Activated CD4-positive, CD25-positive, alpha-beta regulatory T cell (primary cell): ENCODE results near the gene EDEM3.
"Not testable (repeated sequence)": the region's sequence is repeated elsewhere in the genome, so short reads cannot be mapped to it uniquely, and the experiment has no call there.

ENCODE experiments used
- DNase-seq, 4 experiments: peaks; one replicate each; lab custom pipeline; 2025; lab: John Stamatoyannopoulos, UW

EDEM3 gene

DNA sequence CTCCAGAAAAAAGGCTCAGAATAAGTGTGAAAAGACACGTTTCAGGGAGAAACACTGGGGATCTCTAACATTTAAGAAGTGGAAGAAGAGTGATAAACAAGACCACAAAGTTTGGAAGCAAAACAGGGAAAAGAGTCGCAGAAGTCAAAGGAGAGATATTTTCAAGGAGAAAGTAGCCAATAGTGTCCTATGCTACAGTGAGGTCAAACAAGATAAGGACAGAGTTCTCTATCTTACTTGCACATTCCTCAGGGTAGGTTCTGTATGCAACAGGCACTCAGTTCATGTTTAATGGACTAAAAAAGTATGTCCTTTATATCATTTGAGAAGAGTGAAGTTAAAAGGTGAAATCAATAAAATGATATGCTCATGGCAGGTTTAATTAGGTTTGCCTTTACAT, 13.8 kb upstream of the EDEM3 start:
- DNase-seq: no peak

DNA sequence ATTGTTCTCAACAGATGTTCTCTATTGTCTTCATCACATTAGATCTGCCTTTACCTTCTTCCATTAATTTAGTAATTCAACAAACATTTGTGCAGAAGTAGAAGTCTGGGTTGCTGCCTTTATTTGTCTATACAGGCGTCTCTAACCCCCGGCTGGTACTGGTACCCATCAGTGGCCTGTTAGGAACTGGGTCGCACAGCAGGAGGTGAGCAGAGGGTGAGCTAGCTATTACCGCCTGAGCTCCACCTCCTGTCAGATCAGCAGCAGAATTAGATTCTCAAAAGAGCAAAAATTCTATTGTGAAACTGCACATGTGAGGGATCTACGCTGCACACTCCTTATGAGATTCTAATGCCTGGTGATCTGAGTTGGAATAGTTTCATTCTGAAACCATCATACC, 12.9 kb upstream of the EDEM3 start:
- DNase-seq: no peak

DNA sequence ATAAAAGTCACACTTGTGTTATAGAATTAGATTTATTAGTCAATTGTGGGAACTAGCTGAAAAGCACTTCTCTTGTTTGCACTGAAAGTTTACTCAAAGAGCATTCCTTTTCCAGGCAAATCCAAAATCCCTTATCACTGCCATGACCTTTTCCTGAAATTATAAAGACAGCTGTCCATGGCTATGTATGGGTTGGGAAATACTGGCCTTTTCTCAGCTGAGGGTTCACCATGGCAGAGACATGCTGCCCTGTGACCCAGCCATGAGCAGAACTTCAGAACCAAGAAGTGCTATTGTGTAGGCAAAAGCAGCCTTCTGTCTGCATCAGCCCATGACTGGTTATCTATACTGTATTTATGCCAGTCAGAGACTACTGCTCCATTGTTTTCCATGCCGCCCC, 9.8 kb upstream of the EDEM3 start:
- no peak for DNase-seq

DNA sequence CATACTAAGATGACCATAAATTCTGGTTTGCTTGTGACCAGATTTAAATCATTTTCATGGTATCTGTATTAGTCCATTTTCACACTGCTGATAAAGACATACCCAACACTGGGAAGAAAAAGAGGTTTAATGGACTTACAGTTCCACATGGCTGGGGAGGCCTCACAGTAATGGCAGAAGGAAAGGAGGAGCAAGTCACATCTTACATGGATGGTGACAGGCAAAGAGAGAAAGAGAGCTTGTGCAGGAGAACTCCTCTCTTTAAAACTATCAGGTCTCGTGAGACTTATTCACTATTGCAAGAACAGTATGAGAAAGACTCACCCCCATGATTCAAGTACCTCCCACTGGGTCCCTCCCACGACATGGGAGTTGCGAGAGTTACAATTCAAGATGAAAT, 8.9 kb upstream of the EDEM3 start:
- not testable (repeated sequence) for DNase-seq

DNA sequence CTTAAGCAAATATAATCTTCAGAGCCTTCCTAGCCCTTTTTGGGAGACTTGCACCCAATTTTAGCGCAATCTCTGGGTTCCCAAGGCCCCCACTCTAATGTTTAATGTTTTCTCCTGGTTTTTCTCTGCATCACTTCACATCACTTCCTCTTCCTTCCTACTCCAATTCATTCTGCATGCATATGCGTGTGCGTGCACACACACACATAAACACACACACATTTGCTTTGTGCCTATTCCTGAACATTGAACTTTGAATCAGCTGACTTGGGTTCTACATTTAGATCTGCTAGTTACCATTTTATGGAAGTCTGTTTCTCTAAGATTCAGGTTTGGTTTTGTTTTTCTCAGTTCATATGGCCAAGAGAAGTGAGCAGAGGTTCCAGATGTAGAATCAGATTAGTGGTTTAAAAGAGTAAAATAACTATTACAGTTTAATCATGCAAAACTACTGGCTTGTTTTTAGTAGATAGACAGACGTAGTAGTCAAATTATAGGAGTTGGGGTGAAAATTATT, 7.4 kb upstream of the EDEM3 start:
- no peak for DNase-seq

DNA sequence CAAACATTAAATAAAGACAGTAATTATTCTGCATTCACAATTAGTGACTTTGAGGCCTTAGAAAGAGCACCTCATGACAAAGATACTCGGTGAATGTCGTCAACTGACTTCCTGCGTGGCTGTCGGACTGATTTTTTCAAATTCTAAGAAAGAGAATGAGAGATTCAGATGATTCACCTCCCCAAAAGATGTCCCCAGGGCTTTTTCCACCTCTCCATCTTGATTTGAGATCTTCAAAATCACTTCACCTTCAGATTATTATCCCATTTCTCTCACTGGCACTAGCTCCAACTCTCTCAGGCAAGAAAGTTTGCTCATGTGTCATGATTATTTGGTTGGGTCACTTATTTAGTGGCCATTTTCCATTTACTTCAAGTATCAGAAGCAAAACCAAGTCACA, 5.0 kb upstream of the EDEM3 start:
- DNase-seq: no peak

DNA sequence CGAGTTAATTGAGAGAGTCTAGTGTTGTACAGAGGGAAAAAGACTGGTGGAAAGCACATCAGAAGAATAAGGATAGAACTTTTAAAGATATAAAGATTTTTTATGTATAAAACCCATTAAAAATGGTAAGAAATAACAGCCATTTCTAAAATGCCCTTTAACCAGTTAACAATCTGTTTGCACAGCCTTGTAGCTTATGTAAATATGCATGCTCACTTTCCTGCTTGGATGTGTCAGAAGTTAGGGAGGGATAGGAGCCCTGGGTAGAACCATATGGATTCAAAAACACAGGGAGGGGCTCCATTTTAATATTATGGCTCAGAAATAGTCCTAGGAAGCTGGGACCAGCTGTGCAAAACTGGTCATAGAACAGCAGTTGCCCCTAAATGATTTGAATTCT, 4.5 kb upstream of the EDEM3 start:
- DNase-seq: no peak

DNA sequence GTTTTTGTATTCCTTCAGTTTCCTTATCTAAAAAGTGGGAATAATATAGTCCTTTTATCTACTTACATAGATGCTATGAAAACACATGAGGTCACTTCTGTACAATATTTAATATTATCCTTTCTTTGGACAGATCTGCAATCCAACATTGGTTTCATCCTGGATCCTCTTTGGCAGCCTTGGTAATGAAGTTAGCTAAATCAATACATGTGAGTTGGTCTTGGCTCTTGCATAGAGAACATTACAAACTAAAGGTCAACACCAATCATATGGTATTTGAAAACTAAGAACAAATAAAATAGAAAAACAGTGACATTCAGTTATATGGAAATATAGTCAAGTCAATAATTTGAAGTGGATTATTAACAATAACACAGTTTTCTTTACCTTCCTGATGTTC, 3.2 kb upstream of the EDEM3 start:
- no peak for DNase-seq

DNA sequence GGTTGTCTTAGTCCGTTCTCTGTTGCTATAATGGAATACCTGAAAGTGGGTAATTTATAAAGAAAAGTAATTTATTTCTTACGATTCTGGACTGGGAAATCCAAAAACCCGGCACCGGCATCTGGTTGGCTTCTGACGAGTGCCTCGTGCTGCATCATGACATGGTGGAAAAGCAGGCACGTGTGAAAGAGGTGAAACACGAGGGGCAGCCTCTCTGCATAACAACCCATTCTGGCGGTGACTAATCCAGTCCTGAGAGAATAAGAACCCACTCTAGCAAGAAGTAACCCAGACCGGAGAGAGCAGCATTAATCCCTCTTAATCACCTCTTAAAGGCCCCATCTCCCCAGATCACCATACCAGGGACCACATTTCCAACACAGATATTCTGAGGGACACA, 2.7 kb upstream of the EDEM3 start:
- no peak for DNase-seq

DNA sequence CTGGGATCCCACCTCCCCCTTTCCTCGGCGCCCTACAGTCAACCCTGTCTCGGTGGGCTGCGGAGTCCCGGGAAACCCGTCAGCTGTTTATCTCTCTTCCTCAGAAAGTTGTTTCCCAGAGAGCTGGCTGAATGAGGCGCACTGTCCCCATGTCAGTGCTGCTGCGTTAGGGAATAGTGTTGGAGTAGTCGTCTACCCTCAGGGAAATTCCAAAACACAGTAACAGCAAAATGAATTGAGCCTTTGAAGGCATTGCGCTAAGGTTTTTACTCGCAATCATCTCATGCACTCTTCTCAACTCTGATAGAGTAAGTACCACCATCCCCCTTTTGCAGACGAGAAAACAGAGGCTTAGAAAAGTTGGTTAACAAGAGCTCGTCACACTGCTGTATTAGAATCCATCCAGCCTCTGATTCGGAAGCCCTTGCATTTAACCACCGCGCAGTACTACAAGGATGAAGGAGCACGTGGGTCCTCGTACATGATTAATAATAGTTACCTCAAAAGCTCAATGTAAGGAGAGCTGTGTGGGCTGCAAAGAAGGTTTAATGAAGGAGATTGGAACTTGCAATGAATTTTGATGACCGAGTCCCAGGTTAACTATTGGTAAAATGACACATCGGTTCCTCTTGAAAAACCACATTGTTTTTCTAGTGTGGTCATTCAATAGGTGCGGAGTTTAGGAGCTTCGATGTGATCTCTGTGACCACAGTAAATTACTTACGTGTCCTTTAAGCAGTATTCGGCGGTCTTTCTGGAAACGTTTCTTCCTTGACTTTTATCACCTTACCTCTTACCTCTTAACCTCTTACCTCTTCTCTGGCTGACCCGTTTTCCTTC, 788 bp upstream of the EDEM3 start:
- no peak for DNase-seq

DNA sequence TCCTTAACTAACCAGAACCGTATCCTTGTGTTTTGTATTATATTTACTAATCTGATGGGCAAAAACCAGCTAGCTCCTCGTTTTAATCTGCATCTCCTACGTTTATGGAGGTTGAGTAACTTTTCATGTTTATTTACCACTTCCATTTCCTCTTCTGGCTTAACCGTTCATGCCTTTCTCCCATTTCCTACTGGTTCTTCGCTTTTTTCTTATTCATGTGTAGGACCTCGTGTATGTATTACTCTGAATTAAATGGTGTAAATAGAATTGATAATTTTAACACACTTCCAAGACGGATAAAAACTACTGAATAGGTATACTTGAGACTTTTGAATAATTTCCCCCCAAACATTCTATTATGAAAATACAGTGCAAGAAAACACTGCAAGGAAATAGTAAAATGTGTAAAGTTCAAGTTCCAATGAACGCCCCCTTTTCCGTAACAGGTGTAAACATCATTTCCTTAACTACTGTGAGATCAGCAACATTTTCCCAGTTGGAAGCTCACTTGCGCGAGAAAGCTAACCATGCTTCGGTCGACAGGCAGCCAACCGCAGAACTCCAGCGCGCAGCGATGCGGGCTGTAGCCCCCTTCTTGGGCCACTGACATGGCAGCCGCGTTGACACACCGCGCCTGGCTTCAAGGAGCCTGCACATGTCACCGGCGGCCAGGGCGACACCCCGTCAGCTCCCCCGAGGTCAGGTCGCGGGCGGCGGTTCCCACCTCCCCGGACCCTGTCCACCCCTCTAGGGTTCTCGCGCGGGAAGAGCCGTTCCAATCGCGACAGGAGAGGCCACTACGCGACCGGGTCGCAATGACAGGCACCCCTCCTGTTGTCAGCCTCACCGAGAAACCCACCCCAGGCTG, 816 bp downstream of the EDEM3 start:
- peak in 3 of 4 experiments; percentile 15 to 39 (median 33) for DNase-seq

DNA sequence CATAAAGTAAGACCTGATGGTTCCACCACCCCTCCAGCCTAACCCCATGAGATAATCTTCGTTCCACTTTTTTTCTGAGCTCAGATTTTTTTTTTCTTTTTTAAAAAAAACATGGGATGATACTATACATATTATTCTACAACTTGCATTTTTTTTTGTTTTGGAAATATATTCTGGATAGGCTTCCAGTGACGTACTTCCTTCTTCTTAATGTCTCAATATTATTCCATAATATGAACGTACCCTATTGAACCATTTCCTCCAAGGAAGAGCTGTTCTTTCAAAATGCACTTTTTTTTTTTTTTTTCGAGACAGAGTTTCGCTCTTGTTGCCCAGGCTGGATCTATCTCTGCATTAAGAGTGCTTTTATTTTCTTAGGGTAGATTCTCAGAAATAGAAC, 1.5 kb downstream of the EDEM3 start:
- no peak for DNase-seq

DNA sequence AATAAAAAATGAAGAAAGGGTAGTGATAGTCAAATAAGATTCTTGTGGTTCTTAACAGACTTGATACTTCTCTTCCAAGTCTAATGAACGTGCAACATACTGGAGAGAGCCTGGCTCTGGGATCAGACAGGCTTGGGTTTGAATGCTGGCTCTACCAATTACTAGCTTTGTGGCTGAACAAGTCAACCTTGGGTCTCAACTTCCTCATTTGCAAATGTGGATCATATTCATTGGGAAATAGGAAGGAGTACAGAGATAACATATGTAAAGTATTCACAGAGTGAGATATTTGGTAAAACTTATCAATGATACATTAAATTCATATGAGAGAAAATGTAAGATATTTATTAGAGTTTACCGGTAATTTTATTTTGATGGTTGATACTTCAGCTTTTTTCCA, 2.0 kb downstream of the EDEM3 start:
- no peak for DNase-seq

DNA sequence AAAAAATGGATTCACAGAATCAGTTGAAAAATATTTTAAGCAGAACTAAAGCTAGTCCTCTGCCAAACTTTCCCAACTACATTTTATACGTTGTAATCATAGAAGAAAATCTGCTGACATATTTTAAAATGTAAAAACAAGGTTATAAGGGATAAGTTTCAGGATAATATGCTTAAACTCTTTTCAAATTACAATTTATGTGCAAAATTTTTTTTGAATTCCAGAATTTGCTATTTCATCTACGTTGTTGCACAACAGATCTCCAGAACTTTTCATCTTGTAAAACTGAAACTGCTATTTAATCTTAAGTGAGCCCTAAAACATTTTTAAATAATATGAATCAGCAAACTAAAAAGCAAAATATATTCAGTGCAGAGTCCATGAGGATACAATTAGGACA, 5.9 kb downstream of the EDEM3 start:
- no peak for DNase-seq

DNA sequence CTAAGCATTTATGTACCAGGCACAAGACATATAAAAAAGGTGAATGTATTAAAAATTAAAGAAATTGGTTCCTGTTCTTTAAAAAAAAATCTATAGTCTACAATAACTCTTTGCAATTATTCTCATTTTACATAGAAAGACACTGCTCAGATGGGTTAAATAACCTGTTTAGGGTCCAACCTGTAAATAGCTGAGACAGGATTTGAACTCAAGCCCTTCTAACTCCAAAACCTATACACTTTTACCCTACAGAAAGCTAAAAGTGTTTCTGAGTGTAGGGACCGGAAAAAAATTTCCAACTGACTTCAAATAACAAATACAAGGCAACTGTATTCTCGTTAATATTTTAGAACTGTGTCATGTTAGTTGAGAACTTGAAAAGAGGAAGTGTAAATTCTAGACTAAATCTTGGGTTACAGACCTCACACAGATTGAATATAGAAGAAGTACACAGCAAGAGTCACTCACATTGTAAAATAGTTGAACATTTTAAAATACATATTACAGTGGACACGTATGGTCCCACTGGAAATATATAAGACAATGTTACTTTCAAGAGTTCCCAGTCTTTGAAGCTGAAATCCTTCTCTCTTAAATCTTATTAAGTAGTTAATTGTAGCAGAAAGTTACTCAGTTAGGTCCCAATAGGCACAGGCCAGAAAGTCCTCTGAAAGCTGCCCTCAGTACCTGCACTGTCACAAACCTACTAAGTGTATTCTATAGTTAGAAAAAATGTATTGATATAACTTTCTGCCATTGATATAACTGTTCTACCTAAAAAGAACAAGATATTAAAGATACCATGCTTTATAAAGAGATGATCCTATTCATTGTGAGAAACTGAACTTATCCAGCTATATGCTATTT, 7.3 kb downstream of the EDEM3 start:
- DNase-seq: no peak

DNA sequence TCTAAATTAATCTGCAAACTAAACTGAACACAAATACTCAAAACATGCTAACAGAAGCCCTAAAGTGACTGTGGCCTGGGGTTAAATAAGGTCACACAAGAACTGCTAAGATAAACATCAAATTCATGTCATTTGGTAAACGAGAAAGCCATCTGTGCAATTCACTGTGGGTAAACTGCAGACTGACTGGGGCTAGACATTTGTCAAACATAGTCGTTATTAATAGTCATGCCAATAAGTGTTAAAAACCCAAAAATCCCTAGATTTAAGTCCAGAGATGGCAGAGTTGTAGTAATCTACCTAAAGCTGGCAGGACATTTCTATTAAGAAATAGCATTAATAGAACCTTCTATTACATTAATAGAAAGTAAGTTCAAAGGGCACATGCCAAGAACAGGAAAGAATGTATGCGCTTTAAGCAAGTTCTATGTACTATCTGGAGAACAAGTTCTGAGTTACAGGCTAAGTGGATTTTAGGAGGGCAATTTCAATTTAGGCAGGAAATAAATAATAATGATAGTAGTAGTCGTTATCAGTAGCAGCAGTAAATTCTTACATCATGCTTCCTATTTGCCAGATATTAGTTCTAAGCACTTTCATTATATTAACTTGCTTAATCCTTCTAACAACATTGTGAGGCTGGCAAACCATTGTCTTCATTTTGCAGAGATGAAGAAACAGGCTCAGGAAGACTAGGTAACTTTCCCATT, 8.6 kb downstream of the EDEM3 start:
- DNase-seq: no peak

DNA sequence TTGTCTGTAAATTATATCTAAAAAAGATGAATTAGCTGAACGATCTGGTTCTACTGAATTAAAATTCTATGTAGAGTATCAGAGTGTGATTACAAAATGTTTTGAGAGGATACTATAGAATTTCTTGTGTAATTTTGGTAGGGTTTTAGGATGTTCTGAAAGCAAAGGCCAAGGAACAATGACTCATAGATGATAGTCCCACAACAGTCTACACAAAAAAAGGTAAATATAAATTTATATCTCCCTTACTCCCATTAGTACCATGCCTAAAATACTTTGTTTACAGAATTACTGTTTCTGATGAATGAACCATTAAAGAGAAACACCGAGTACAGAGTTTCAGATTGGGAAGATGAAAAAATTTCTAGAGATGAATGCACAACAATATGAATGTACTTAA, 9.5 kb downstream of the EDEM3 start:
- DNase-seq: no peak

DNA sequence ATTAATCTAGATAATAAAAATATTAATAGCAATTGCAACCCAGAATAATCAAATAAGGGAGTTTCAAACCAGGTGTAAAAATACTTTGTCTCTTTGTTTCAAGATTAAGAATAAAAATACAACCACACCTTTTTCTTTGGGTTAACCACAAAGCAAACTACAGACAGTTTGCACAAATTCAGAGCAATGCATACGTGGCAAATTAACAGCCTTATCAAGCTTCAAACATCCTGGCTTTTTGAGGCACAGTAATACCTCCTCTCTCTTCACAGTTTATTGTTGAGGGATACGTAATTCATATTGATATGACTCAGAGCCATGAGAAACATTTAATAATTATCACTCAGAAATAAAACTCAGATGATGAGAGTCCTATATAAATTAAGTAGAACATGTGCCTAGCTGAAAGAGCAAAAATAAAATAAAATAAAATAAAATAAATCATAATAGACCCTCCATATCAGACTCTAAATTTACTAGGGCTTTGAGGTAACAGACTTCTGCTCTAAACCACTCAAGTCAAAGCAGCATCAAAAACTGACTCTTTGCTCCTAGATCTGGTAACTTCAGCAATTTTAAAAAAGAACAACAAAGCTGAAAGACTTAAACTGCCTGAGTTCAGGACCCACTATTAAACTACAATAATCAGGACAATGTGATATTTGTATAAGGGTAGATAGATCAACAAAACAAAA, 11.4 kb downstream of the EDEM3 start:
- no peak for DNase-seq

DNA sequence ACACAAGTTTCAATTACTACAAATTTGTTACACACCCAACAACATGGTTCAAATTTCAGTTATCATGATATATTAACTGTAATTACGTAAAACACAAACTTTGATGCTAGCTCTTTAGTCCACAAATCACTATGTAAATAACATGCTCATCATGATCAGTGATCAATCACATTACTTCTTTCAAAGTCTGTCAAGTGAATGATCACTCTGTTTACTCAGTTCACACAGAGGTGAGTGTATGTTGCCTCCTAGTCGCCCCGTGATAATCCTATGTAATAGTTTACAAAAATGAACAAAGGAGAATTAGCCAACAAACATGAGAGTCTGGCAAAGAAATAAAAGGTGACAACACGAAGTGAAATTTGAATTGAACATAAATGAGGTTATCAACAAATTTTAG, 14.3 kb downstream of the EDEM3 start:
- no peak for DNase-seq

DNA sequence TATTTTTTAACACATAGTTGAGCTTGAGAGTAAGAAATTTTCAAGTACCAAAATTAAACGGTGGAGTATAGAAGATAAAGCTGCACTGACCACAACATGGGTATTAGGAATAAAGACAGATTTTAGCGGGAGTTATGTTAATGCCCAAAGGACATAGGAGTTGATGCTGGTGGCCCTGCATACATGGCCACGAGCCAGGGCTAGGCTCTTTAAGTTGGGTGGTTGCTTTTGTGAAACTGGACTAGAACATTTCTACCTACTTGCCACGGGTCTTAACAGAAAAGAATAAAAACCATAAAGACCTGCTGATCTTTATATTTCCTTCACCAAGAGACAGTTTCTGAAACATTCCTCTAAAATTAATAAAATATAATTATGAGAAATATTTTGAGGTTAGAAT, 14.9 kb downstream of the EDEM3 start:
- no peak for DNase-seq

DNA sequence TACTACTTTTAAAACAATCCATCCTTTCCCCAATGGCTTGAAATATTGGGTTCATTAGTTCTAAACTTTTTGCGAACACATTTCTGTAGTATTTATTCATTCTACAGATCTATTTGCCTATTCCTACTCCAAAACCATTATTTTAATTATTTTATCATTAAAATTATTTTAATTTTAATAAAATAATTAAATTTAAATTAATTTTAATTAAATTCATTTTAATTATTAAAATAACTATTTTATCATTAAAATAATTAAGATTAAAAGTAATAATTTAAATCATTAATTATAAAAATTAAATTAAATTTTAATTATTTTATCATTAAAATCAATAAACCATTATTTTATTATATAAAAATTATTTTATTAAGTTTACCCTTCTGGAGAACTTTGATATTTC, 15.6 kb downstream of the EDEM3 start:
- DNase-seq: no peak
